ENCODE data around the gene ADCK1.
"Not testable (repeated sequence)": the region's sequence is repeated elsewhere in the genome, so short reads cannot be mapped to it uniquely, and the experiment has no call there.

- TF ChIP-seq CTCF, POLR2AphosphoS5, EP300 (IDR thresholded peaks at IDR 0.05): not testable (repeated sequence)
Observed at GRCh38 chr14:77812682-77813081, 12.8 kb downstream of the ADCK1 start.

All from upper lobe of left lung (tissue), 4 donors.